ENCODE measurements around the gene PLEKHB1. TPM values are rescaled to one million over a fixed set of nuclear protein-coding genes. Genes with fewer than 3 reads are reported as not detected.

The PLEKHB1 gene
- total RNA-seq, 6 donors from 2014 or later, result 21.7 to 103 (median 57.1) TPM

- no peaks in the 10 kb centered on the region for H3K4me1 ChIP-seq
- no peak for TF ChIP-seq POLR2A (IDR thresholded peaks at IDR 0.05)
- no peak for TF ChIP-seq CTCF (IDR thresholded peaks at IDR 0.05)
- TF ChIP-seq EP300 (IDR thresholded peaks at IDR 0.05), result no peak
- no peak for TF ChIP-seq POLR2AphosphoS5 (IDR thresholded peaks at IDR 0.05)
- no peak overlapping the region for H3K27ac ChIP-seq
- no peaks in the 10 kb centered on the region for H3K36me3 ChIP-seq
- ATAC-seq (ENCODE audit: low FRiP score in 2 of 2) (no peak), DNase-seq (no peak)
- no peak overlapping the region for H3K4me3 ChIP-seq
- WGBS, 2 donors, result 90 to 94% methylated on average over 5 of the region's 5 CpGs
- no peaks in the 10 kb centered on the region for H3K27me3 ChIP-seq
- no peaks in the 10 kb centered on the region for H3K9me3 ChIP-seq
These were observed 33.7 kb upstream of the PLEKHB1 start for GRCh38 chr11:73612601-73613140.

- H3K27me3 ChIP-seq, result no peaks in the 10 kb centered on the region
- no peak for DNase-seq
- no peak for TF ChIP-seq EP300 (IDR thresholded peaks at IDR 0.05)
- no peak for TF ChIP-seq CTCF (IDR thresholded peaks at IDR 0.05)
- TF ChIP-seq POLR2AphosphoS5 (IDR thresholded peaks at IDR 0.05), result no peak
- no peak for TF ChIP-seq POLR2A (IDR thresholded peaks at IDR 0.05)
- no peak overlapping the region for H3K27ac ChIP-seq
- no peak overlapping the region for H3K4me3 ChIP-seq
- no peaks in the 10 kb centered on the region for H3K9me3 ChIP-seq
- no peaks in the 10 kb centered on the region for H3K36me3 ChIP-seq
- no peaks in the 10 kb centered on the region for H3K4me1 ChIP-seq
- ATAC-seq (ENCODE audit: low FRiP score in 2 of 2), result no peak
These were observed 31.8 kb upstream of the PLEKHB1 start for GRCh38 chr11:73614591-73614990.

GRCh38 chr11:73622926-73623593, 23.3 kb upstream of the PLEKHB1 start:
- WGBS, 2 donors, result 51 to 57% methylated on average over 4 of the region's 4 CpGs
- Histone ChIP-seq H3K9me3 (no peaks in the 10 kb centered on the region), H3K27ac (peak overlapping the region in 3 of 4 donors; percentile 32 to 54 (median 50)), H3K36me3 (no peaks in the 10 kb centered on the region), H3K4me3 (no peak overlapping the region), H3K27me3 (no peaks in the 10 kb centered on the region), H3K4me1 (peaks cover 0 to 7% (median 4%) of the 10 kb centered on the region in 4 donors)
- DNase-seq, result no peak
- no peak for TF ChIP-seq POLR2A (IDR thresholded peaks at IDR 0.05)
- TF ChIP-seq EP300 (IDR thresholded peaks at IDR 0.05), result no peak
- no peak for TF ChIP-seq CTCF (IDR thresholded peaks at IDR 0.05)
- TF ChIP-seq POLR2AphosphoS5 (IDR thresholded peaks at IDR 0.05), result no peak
- peak in 1 of 2 donors; percentile 44 for ATAC-seq (ENCODE audit: low FRiP score in 2 of 2)

GRCh38 chr11:73623686-73624085, 22.7 kb upstream of the PLEKHB1 start:
- H3K4me1 ChIP-seq, result peaks cover 0 to 7% (median 4%) of the 10 kb centered on the region in 4 donors
- no peak overlapping the region for H3K4me3 ChIP-seq
- peak in 1 of 4 donors; percentile 30 for TF ChIP-seq POLR2A (IDR thresholded peaks at IDR 0.05)
- TF ChIP-seq POLR2AphosphoS5 (IDR thresholded peaks at IDR 0.05), result no peak
- no peaks in the 10 kb centered on the region for H3K9me3 ChIP-seq
- WGBS, 2 donors, result 48 to 50% methylated on average over 3 of the region's 3 CpGs
- H3K27me3 ChIP-seq, result no peaks in the 10 kb centered on the region
- DNase-seq (peak in 1 of 2 donors; percentile 36), ATAC-seq (ENCODE audit: low FRiP score in 2 of 2) (peak; percentile 35 to 80)
- peak overlapping the region in 3 of 4 donors; percentile 26 to 50 (median 32) for H3K27ac ChIP-seq
- H3K36me3 ChIP-seq, result no peaks in the 10 kb centered on the region

- Histone ChIP-seq H3K27ac (no peak overlapping the region), H3K9me3 (no peaks in the 10 kb centered on the region), H3K36me3 (no peaks in the 10 kb centered on the region), H3K27me3 (no peaks in the 10 kb centered on the region), H3K4me1 (peaks cover 0 to 7% (median 4%) of the 10 kb centered on the region in 4 donors), H3K4me3 (no peak overlapping the region)
- DNase-seq (peak; percentile 56 to 73), ATAC-seq (ENCODE audit: low FRiP score in 2 of 2) (peak; percentile 77 to 88)
- no peak for TF ChIP-seq POLR2A (IDR thresholded peaks at IDR 0.05)
- TF ChIP-seq EP300 (IDR thresholded peaks at IDR 0.05), result no peak
- TF ChIP-seq CTCF (IDR thresholded peaks at IDR 0.05), result peak; percentile 68 to 86 (median 80)
- WGBS, 2 donors, result 34 to 36% methylated on average over 19 of the region's 19 CpGs
These were observed 20.6 kb upstream of the PLEKHB1 start for GRCh38 chr11:73625696-73626318.
